Mesothelial cell of epicardium (in vitro differentiated cells): ENCODE measurements around the gene C11orf52. TPM values are rescaled to one million over a fixed set of nuclear protein-coding genes. Genes with fewer than 3 reads are reported as not detected.

ENCODE experiments used
- DNase-seq, 2 experiments: peaks; one replicate each; pipeline ENCODE4 v3.0.0; 2021; ENCODE audit warnings: low spot score in 2 of 2; ENCODE audit not compliant: unreplicated experiment in 2 of 2
- H3K27ac Mint-ChIP-seq: 2 replicates; pipeline ENCODE4 v1.8.0; 2021; ENCODE audit warnings: mixed read lengths
- H3K27me3 Mint-ChIP-seq: 2 replicates; pipeline ENCODE4 v1.8.0; 2021; ENCODE audit warnings: low read depth, mixed read lengths
- H3K36me3 Mint-ChIP-seq: 2 replicates; pipeline ENCODE4 v1.8.0; 2021; ENCODE audit warnings: mixed read lengths
- H3K4me1 Mint-ChIP-seq: 2 replicates; pipeline ENCODE4 v1.8.0; 2021; ENCODE audit warnings: mixed read lengths
- H3K4me3 Mint-ChIP-seq: 2 replicates; pipeline ENCODE4 v1.8.0; 2021; ENCODE audit warnings: mild to moderate bottlenecking, moderate library complexity, mixed read lengths
- H3K9me3 Mint-ChIP-seq: 2 replicates; pipeline ENCODE4 v1.8.0; 2021; ENCODE audit warnings: mixed read lengths
- total RNA-seq: library from RNA; stranded (reverse); gene quantifications from 3 replicates; pipeline ENCODE4 v1.2.1, GENCODE V29; 2021
- TF ChIP-seq, protein P1 (sequence below): fragments of 200-600 bp; sonication (generic); IDR thresholded peaks from one replicate; pipeline ENCODE4 v1.5.0; 2021; ENCODE audit warnings: antibody characterized with exemption; ENCODE audit not compliant: unreplicated experiment

Gene C11orf52
- total RNA-seq, 1 donor from 2014 or later, result 7.9 TPM

DNA sequence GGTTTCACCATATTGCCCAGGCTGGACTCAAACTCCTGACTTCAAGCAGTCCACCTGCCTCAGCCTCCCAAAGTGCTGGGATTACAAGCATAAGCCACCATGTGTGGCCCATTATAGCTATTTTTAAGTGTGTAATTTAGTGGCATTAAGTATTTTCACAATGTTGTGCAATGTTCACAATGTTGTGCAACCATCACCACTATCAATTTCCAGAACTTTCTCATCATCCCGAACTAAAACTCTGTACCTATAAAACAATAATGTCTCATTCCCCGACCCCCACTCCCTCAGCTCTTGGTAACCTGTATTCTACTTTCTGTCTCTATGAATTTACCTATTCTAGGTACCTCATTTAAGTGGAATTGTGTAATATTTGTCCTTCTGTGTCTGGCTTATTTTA, 31.9 kb upstream of the C11orf52 start:
- peaks cover 12% of the 10 kb centered on the region for H3K9me3 Mint-ChIP-seq
- no peak overlapping the region for H3K4me3 Mint-ChIP-seq
- H3K36me3 Mint-ChIP-seq, result peaks cover 10% of the 10 kb centered on the region
- no peaks in the 10 kb centered on the region for H3K27me3 Mint-ChIP-seq
- H3K27ac Mint-ChIP-seq, result no peak overlapping the region
- DNase-seq, result no peak
- TF ChIP-seq, protein P1, sequence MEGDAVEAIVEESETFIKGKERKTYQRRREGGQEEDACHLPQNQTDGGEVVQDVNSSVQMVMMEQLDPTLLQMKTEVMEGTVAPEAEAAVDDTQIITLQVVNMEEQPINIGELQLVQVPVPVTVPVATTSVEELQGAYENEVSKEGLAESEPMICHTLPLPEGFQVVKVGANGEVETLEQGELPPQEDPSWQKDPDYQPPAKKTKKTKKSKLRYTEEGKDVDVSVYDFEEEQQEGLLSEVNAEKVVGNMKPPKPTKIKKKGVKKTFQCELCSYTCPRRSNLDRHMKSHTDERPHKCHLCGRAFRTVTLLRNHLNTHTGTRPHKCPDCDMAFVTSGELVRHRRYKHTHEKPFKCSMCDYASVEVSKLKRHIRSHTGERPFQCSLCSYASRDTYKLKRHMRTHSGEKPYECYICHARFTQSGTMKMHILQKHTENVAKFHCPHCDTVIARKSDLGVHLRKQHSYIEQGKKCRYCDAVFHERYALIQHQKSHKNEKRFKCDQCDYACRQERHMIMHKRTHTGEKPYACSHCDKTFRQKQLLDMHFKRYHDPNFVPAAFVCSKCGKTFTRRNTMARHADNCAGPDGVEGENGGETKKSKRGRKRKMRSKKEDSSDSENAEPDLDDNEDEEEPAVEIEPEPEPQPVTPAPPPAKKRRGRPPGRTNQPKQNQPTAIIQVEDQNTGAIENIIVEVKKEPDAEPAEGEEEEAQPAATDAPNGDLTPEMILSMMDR, result no peak
- no peaks in the 10 kb centered on the region for H3K4me1 Mint-ChIP-seq

DNA sequence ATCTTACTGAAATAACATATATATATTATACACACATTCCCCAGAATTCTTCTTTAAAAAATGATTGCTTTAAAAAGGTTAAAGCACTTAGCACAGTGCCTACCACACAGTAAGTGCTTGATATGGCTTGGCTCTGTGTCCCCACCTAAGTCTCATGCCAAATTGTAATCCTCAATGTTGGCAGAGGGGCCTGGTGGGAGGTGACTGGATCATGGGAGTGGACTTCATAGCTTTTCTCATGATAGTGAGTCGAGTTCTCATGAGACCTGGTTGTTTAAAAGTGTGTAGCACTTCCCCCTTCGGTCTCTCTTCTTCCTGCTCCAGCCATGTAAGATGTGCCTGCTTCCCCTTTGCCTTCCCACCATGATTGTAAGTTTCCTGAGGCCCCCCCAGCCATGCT, 13.3 kb upstream of the C11orf52 start:
- TF ChIP-seq, protein P1, result no peak
- no peaks in the 10 kb centered on the region for H3K27me3 Mint-ChIP-seq
- no peak for DNase-seq
- peaks cover 8% of the 10 kb centered on the region for H3K36me3 Mint-ChIP-seq
- H3K27ac Mint-ChIP-seq, result no peak overlapping the region
- no peak overlapping the region for H3K4me3 Mint-ChIP-seq
- peaks cover 11% of the 10 kb centered on the region for H3K4me1 Mint-ChIP-seq
- peaks cover 6% of the 10 kb centered on the region for H3K9me3 Mint-ChIP-seq

DNA sequence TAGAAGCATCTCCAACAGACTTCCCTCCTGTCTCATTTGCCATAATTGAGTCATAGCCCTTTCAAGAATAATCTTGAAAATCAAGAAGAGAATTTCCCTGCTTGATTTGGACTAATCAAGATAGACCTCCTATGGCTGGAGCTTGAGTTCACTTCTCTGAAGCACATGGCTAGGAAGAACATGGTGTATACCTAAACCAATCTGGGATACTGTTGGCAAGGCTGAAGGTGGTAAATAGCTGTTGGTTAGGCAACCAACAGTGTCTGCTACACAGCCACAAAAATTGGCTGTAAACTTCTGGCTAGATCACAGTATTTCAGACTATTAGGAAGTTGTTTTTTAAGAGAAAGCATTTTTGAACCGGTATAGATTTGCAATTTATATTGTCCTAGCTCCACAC, 12.0 kb upstream of the C11orf52 start:
- H3K27me3 Mint-ChIP-seq, result no peaks in the 10 kb centered on the region
- H3K36me3 Mint-ChIP-seq, result peaks cover 8% of the 10 kb centered on the region
- no peak overlapping the region for H3K4me3 Mint-ChIP-seq
- no peak overlapping the region for H3K27ac Mint-ChIP-seq
- TF ChIP-seq, protein P1, result no peak
- H3K4me1 Mint-ChIP-seq, result peaks cover 20% of the 10 kb centered on the region
- H3K9me3 Mint-ChIP-seq, result peaks cover 6% of the 10 kb centered on the region
- no peak for DNase-seq

DNA sequence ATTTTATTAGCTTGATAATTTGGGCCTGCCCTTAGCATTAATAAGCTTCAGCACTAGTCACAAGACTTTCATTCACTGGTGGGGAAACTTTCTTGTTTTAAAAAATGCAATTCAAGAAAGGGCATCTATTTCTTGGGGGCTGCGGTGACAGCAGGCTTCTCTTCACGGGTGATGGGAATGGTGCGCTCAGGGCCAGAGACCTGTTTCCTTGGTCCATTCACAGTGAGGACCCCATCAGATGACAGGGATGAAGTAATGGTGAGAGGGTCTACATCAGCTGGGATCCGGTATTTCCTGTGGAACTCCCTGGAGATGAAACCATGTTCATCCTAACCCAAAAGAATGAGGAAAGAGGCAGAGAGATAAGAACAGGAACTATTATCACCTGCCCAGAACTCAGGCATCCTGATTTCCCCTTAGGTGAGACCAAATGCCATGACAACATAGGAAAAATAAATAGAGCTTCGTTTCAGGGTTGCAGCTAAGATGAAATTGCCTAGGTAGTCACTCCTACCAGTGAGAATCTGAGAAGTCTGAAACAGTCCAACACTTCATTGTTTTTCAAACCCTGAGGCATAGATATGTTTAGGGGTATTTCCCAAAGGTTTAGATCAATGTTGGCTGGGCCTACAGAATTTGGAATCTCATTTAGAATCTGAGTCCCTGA, 9.9 kb upstream of the C11orf52 start:
- H3K27ac Mint-ChIP-seq, result no peak overlapping the region

DNA sequence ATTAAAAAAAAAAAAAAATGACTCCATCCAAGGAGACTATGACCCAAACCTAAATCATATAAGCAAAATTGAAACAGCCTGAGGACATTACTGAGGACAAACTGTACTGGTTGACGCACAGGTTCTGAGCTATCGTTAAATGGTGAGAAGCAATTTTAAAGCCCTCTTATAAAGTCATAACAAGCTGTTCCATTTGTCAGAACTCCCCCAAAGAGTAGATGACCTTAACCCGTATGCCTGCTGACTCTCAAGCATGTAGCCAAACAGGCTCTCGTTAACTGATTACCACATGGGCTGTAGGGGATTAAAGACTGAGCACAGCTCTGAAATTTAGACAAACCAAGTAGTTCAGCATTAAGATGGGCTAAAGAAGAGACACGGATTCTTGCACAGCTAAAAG, 9.3 kb upstream of the C11orf52 start:
- Mint-ChIP-seq H3K27ac (no peak overlapping the region), H3K27me3 (no peaks in the 10 kb centered on the region), H3K9me3 (peaks cover 6% of the 10 kb centered on the region), H3K4me3 (no peak overlapping the region), H3K36me3 (peaks cover 8% of the 10 kb centered on the region), H3K4me1 (peaks cover 27% of the 10 kb centered on the region)
- TF ChIP-seq, protein P1, result no peak
- no peak for DNase-seq

More for the DNA sequence above, 9.9 kb upstream of the C11orf52 start:
- H3K4me3 Mint-ChIP-seq, result no peak overlapping the region
- DNase-seq, result no peak
- H3K4me1 Mint-ChIP-seq, result peaks cover 27% of the 10 kb centered on the region
- H3K27me3 Mint-ChIP-seq, result no peaks in the 10 kb centered on the region
- H3K36me3 Mint-ChIP-seq, result peaks cover 8% of the 10 kb centered on the region
- peaks cover 6% of the 10 kb centered on the region for H3K9me3 Mint-ChIP-seq
- TF ChIP-seq, protein P1, result no peak
